ENCODE results near the gene SMIM45.
"Not testable (repeated sequence)": the region's sequence is repeated elsewhere in the genome, so short reads cannot be mapped to it uniquely, and the experiment has no call there.

SMIM45 gene

GRCh38 chr22:41935509-41935908 is 16.4 kb upstream of the SMIM45 start:
- DNase-seq = no peak

GRCh38 chr22:41936894-41937169 is 15.1 kb upstream of the SMIM45 start:
- DNase-seq = no peak

GRCh38 chr22:41939981-41940831 is 11.7 kb upstream of the SMIM45 start:
- peak; percentile 89 for DNase-seq

GRCh38 chr22:41940832-41941765 is 10.9 kb upstream of the SMIM45 start:
- peak; percentile 85 for DNase-seq

- no peak for DNase-seq
These were observed 8.2 kb upstream of the SMIM45 start for GRCh38 chr22:41943661-41944209.

GRCh38 chr22:41946629-41947423 is 5.1 kb upstream of the SMIM45 start, which contains the start of gene CENPM:
CENPM (minus strand) TSS chr22:41947152; CDS start chr22:41947076, 76 bp downstream.
- DNase-seq = peak; percentile 91

GRCh38 chr22:41947424-41948080 is 4.4 kb upstream of the SMIM45 start:
- DNase-seq = no peak

- no peak for DNase-seq
These were observed 3.8 kb upstream of the SMIM45 start for GRCh38 chr22:41948142-41948541.

GRCh38 chr22:41948928-41949296 is 3.0 kb upstream of the SMIM45 start:
- DNase-seq = not testable (repeated sequence)

- DNase-seq = no peak
These were observed 2.5 kb upstream of the SMIM45 start for GRCh38 chr22:41949297-41949965.

GRCh38 chr22:41952713-41953112 is 763 bp downstream of the SMIM45 start:
- DNase-seq = no peak

GRCh38 chr22:41957941-41958556 is 6.1 kb downstream of the SMIM45 start:
- no peak for DNase-seq

- DNase-seq = no peak
These were observed 11.6 kb downstream of the SMIM45 start for GRCh38 chr22:41963453-41964111.

- DNase-seq = no peak
These were observed 12.2 kb downstream of the SMIM45 start for GRCh38 chr22:41964112-41964491.

GRCh38 chr22:41966225-41966606 is 14.3 kb downstream of the SMIM45 start:
- DNase-seq = no peak

GRCh38 chr22:41966607-41967240 is 14.8 kb downstream of the SMIM45 start:
- DNase-seq = no peak

GRCh38 chr22:41968601-41969000 is 16.7 kb downstream of the SMIM45 start:
- DNase-seq = no peak

- no peak for DNase-seq
These were observed 17.2 kb downstream of the SMIM45 start, which contains the start of gene SEPTIN3 for GRCh38 chr22:41969110-41969646. SEPTIN3 (plus strand) TSS chr22:41969443; CDS start chr22:41971493, 2,050 bp downstream.

- DNase-seq = no peak
These were observed 18.7 kb downstream of the SMIM45 start for GRCh38 chr22:41970601-41971000.

- DNase-seq = no peak
These were observed 19.5 kb downstream of the SMIM45 start for GRCh38 chr22:41971431-41971830.
